IMR-90 (cell line): ENCODE measurements around the gene OLFM3.

ENCODE experiments used
- CHD1 ChIP-seq: IDR thresholded peaks from 2 replicates; pipeline ENCODE4 v1.6.1; 2012; ENCODE audit warnings: low read depth, low read length, improper control_type of control experiment
- CTCF ChIP-seq: conservative IDR thresholded peaks from 2 replicates; pipeline ENCODE4 v1.5.1; 2012; ENCODE audit warnings: mild to moderate bottlenecking, low read depth, low read length, improper control_type of control experiment
- RAD21 ChIP-seq: IDR thresholded peaks from 2 replicates; pipeline ENCODE4 v1.6.1; 2012; ENCODE audit warnings: low read length, improper control_type of control experiment
- TF ChIP-seq, protein P1 (sequence below): fragments of 150-350 bp; IDR thresholded peaks from 2 replicates; pipeline ENCODE4 v1.6.1; 2017; ENCODE audit warnings: mild to moderate bottlenecking, antibody characterized with exemption, low read length, low read depth

GRCh38 chr1:101756411-101756810 is 240.3 kb downstream of the OLFM3 start:
- TF ChIP-seq CTCF (no peak), CHD1 (no peak), RAD21 (no peak)
- TF ChIP-seq, protein P1, sequence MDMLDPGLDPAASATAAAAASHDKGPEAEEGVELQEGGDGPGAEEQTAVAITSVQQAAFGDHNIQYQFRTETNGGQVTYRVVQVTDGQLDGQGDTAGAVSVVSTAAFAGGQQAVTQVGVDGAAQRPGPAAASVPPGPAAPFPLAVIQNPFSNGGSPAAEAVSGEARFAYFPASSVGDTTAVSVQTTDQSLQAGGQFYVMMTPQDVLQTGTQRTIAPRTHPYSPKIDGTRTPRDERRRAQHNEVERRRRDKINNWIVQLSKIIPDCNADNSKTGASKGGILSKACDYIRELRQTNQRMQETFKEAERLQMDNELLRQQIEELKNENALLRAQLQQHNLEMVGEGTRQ = no peak
